Dendritic cell treated with granulocyte-macrophage colony-stimulating factor and Interleukin-4, amounts not matched to agents 40 ng/mL and 50 ng/mL, for 4 days (primary cell): ENCODE results near the gene LEFTY1.

ENCODE experiments used
- H3K27ac Mint-ChIP-seq: one replicate; pipeline ENCODE4 v1.8.0; 2022; ENCODE audit warnings: mild to moderate bottlenecking, mixed read lengths
- H3K27me3 Mint-ChIP-seq: one replicate; pipeline ENCODE4 v1.8.0; 2022; ENCODE audit warnings: mild to moderate bottlenecking, mixed read lengths
- H3K36me3 Mint-ChIP-seq: one replicate; pipeline ENCODE4 v1.8.0; 2022; ENCODE audit warnings: low read depth, mixed read lengths
- H3K4me1 Mint-ChIP-seq: one replicate; pipeline ENCODE4 v1.8.0; 2022; ENCODE audit warnings: low read depth, mixed read lengths
- H3K4me3 Mint-ChIP-seq: one replicate; pipeline ENCODE4 v1.8.0; 2022; ENCODE audit warnings: mild to moderate bottlenecking, moderate library complexity, mixed read lengths
- H3K9me3 Mint-ChIP-seq: one replicate; pipeline ENCODE4 v1.8.0; 2022; ENCODE audit warnings: mixed read lengths
- intact Hi-C: fragments of 100-400 bp; cut with micrococcal nuclease; formaldehyde crosslinking; loops from one replicate; pipeline ENCODE4 v1.15.0; 2022

The LEFTY1 gene

DNA sequence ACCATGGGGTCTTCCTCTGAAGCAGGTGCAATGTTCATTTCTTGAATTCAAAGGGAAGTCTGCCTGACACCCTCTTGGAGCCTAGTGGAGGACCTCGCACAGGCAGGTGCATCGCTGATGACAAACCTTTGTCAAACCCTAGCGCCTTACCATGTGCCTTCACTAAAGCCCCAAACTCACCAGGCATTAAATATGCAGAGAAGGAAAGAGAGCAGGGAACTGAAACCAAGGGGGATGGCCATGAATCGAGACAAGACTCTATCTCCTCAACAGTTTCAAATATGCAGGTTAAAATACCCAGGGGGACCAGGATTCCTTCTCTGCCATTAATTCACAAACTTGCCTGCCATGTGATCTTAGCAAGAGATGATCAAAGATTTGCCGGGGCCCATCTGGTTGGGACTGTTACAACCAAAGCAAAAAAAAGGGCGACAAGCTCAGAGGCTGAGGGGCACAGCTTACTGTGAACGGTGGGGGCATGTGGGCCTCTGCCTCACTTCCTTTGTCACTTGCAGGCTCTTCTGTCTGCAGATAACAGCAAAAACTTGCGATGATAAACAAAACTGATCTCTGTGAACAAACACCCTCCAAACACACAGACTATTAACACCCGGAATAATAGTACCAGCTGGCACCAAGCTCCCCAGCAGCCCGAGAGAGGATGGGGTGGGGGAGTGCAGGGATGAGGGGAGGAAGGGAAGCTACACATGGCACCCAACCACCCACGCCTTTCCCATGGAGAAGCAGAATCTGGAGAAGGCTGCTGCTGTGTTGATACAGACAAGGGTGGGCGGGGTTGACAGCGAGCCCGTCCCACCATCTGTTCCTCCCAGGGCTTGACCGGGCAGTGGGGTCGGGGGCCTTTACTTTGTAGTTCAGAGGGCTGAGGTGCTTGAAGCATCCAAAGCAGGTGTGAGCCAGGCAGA lies 40.7 kb downstream of the LEFTY1 start:
- Mint-ChIP-seq H3K27ac (peak overlapping the region; percentile 58), H3K9me3 (no peaks in the 10 kb centered on the region), H3K4me1 (peaks cover 44% of the 10 kb centered on the region), H3K27me3 (no peaks in the 10 kb centered on the region), H3K36me3 (peaks cover 96% of the 10 kb centered on the region), H3K4me3 (no peak overlapping the region)
- intact Hi-C loops = loop anchor here (5.0 kb wide), 1 partner anchor 71 kb away; the partner anchor contains the start of gene SRP9

DNA sequence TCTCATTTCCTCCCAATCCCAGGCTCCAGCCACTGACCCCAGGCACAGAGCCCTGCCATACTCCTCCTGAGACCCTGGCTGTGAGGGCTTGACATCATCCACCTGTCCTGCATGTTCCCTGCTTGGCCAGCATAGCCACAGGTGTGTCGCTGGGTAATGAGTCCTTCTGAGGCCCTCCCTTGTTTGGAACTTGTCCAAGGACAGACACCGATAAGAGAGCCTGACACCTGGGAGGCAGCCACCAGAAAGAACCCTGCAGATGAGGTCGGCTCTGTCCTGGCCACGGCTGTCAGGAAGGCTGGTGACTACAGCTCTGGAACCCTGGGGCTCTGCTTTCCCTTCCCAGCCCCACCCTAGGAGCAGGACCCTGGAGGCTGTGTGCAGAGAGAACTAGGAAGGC lies 41.3 kb downstream of the LEFTY1 start:
- peaks cover 41% of the 10 kb centered on the region for H3K4me1 Mint-ChIP-seq
- no peaks in the 10 kb centered on the region for H3K9me3 Mint-ChIP-seq
- no peaks in the 10 kb centered on the region for H3K27me3 Mint-ChIP-seq
- H3K4me3 Mint-ChIP-seq = no peak overlapping the region
- peaks cover 96% of the 10 kb centered on the region for H3K36me3 Mint-ChIP-seq
- peak overlapping the region; percentile 58 for H3K27ac Mint-ChIP-seq
- intact Hi-C loops = loop anchor here (5.0 kb wide), 1 partner anchor 70 kb away; the partner anchor contains the start of gene SRP9

DNA sequence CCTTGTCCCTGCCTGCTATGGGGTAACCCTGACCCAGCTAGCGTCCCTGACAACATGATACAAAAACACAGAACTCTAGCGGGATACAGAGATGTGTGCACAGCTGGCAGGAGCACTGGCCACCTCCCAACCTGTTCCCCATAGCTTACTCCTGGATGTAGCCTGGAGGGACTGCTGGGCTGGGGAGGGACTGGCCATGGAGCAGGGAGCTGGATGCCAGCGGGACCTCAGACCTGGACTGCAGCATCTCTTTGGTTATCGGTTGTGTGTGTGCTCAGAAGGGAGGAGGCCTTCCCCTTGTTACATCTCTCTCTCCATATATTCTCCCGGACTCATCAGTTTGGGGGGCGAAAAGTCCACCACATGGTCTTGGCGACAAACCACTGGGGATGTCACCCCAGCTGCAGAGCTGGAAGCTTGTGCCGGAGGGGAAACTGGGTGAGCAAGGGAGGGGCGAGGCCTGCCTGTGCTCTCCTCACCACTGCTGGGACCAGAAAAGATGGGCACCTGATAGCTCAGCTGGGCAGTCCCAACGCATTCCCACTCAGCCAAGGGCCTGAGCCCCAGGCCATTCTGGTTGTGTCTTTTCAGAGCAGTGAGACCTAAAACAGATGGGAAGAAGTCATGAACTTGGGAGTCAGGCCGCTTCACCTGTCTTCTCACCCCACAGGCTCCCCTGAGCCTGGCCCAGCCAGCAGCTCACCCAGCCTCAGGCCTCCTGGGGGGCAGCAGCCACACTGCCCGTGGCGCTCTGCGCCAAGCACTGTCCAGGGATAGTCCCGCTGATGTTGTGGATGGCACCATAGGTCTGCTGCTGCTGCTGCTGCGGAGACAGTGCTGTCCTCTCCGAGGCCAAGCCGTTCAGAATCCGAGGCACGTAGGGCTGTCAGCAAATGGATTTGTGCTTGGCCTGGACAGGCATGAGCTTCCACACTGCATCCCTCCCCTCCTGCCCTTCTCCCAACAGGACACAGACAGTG lies 42.3 kb downstream of the LEFTY1 start:
- intact Hi-C loops = loop anchor here (5.0 kb wide), 1 partner anchor 69 kb away; the partner anchor contains the start of gene SRP9
- peaks cover 95% of the 10 kb centered on the region for H3K36me3 Mint-ChIP-seq
- H3K27ac Mint-ChIP-seq = no peak overlapping the region
- H3K9me3 Mint-ChIP-seq = no peaks in the 10 kb centered on the region
- H3K4me3 Mint-ChIP-seq = no peak overlapping the region
- peaks cover 31% of the 10 kb centered on the region for H3K4me1 Mint-ChIP-seq
- H3K27me3 Mint-ChIP-seq = no peaks in the 10 kb centered on the region

DNA sequence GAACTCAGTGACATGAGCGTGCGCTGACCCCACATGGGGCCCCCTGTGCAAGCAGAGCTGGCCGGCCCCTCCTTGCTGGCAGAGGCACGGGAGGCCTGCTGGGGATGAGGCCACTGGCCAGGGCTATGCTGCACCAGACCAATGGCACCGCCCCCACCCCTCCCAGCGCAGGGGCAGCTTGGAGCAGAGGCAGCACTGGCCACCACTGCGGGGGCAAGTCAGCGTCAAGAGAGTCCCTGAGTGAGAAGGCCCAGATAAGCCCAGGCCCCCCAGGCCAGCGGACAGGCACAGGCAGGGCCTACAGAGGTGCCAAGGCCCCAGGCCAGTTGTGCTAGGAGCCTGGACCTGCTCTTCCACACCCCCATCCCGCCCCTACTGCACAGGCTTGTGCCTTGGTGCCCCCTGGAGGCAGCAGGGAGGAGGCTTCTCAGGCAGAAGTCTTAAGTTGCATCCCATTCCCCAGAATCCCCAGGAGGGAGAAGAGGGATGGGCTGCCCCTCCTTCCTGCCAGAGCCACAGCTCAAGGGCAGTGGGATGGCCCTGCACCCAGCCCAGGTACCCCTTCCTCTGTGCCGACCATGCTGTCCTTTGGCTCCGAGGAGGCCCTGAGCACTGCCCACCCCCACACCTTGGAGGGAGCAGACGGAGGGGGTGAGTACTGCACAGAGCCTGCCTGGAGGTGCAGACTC lies 43.2 kb downstream of the LEFTY1 start:
- H3K36me3 Mint-ChIP-seq = peaks cover 91% of the 10 kb centered on the region
- no peaks in the 10 kb centered on the region for H3K9me3 Mint-ChIP-seq
- H3K27ac Mint-ChIP-seq = no peak overlapping the region
- no peak overlapping the region for H3K4me3 Mint-ChIP-seq
- intact Hi-C loops = loop anchor here (5.0 kb wide), 1 partner anchor 68 kb away; the partner anchor contains the start of gene SRP9
- H3K27me3 Mint-ChIP-seq = no peaks in the 10 kb centered on the region
- peaks cover 31% of the 10 kb centered on the region for H3K4me1 Mint-ChIP-seq

DNA sequence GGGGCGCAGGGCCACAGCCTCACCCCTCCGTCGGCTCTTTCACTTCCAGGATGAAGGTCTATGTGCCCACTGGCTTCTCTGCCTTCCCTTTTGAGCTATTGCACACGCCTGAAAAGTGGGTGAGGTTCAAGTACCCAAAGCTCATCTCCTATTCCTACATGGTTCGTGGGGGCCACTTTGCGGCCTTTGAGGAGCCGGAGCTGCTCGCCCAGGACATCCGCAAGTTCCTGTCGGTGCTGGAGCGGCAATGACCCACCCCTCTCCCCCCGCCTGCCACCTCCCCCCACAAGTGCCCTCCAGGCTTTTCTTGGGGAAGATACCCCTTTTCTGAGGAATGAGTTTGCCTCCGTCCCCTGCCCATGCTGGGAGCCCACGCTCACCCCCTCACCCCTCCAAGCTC lies 43.8 kb downstream of the LEFTY1 start:
- peaks cover 31% of the 10 kb centered on the region for H3K4me1 Mint-ChIP-seq
- H3K27me3 Mint-ChIP-seq = no peaks in the 10 kb centered on the region
- intact Hi-C loops = loop anchor here (5.0 kb wide), 1 partner anchor 68 kb away; the partner anchor contains the start of gene SRP9
- no peak overlapping the region for H3K27ac Mint-ChIP-seq
- no peaks in the 10 kb centered on the region for H3K9me3 Mint-ChIP-seq
- H3K4me3 Mint-ChIP-seq = no peak overlapping the region
- peaks cover 96% of the 10 kb centered on the region for H3K36me3 Mint-ChIP-seq

DNA sequence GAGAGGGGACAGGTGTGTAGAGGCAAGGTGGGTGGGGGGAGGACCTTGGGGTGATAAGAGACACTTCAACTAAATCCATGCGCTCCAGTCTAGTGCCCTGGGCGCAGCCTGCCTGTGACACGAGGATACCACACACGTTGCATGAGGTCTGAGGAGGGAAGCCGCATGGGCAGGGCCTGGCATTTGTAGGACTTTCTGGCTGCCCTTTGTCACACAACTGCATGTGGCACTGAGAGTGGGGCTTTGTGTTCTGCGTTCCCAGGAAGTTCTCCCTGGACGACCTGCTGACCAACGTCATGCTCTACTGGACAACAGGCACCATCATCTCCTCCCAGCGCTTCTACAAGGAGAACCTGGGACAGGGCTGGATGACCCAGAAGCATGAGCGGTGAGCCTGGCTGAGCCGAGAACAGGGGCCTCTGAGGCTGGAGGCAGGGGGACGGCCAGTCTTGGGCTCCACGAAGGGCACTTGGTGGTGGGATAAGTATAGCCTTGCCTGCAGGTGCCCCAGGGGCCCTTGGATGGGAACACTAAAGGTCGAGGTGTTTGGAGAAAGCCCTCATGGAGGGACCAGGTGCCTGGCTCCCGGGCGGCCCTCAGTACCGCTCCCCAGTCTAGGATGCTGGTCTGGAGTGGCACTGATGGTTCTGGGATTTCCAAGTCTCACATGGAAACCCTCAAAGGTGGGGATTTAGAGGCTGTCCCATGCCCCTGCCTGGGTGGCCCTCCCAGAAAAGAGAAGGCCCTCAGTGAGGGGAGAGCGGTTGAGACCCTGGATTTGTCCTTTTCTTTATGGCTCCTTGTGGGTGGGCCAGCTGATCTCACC lies 44.5 kb downstream of the LEFTY1 start:
- Mint-ChIP-seq H3K36me3 (peaks cover 96% of the 10 kb centered on the region), H3K9me3 (no peaks in the 10 kb centered on the region)

DNA sequence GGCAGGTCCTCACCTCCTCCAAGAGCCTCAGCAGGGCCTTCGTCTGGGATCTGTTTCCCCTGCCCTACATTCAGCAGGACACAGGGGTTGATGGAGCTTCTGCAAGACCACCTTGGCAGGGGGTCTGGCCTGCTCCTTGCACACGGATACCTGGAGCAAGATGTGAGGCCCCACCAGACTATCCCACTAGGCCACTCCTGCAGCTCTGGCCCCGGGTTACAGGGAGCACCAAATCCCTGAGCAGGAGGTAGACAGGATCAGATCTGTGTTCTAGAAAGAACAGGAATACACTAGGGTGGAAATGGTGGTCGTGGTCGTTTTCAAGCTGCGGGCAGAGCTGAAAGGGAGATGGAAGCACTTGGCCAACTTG lies 45.5 kb downstream of the LEFTY1 start:
- Mint-ChIP-seq H3K27ac (peak overlapping the region; percentile 23), H3K4me3 (no peak overlapping the region), H3K9me3 (no peaks in the 10 kb centered on the region), H3K36me3 (peaks cover 96% of the 10 kb centered on the region), H3K4me1 (peaks cover 16% of the 10 kb centered on the region), H3K27me3 (no peaks in the 10 kb centered on the region)
- intact Hi-C loops = no loop called here

More for the DNA sequence above, 44.5 kb downstream of the LEFTY1 start:
- Mint-ChIP-seq H3K27ac (peak overlapping the region; percentile 23), H3K4me3 (no peak overlapping the region), H3K27me3 (no peaks in the 10 kb centered on the region), H3K4me1 (peaks cover 26% of the 10 kb centered on the region)
- intact Hi-C loops = loop anchor here (5.0 kb wide), 1 partner anchor 67 kb away; the partner anchor contains the start of gene SRP9

DNA sequence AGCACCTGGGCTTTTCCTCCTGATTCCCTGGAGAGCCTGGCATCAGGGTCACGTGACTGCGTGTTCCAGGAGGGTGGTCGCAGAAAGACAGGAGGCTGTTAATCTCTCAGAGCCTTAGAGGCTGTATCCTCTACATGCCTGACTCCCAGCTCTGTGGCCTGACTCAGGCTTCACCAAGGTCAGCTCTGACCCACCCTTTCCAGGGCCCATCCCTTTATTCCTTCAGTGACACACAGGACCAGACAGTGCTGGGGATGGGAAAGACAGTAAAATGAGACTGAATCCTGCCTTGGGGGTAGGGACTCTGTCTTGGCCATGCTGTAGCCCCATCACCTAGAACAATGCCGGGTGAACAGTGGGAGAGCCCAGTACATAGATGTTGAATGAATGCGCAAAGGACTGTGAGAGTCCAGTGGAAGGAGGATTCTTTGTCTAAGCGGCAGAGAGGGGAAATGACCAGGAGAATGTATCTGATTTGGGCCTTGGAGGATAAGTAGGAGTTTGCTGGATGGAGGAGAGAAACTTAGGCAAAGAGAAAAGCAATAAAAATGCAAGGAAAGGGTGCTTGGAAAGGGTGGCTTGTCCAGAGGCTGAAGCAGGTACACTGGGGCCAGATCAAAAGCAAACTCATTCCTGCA lies 46.0 kb downstream of the LEFTY1 start:
- intact Hi-C loops = no loop called here
- Mint-ChIP-seq H3K27me3 (no peaks in the 10 kb centered on the region), H3K27ac (no peak overlapping the region), H3K4me3 (no peak overlapping the region), H3K4me1 (peaks cover 11% of the 10 kb centered on the region), H3K9me3 (no peaks in the 10 kb centered on the region), H3K36me3 (peaks cover 96% of the 10 kb centered on the region)

DNA sequence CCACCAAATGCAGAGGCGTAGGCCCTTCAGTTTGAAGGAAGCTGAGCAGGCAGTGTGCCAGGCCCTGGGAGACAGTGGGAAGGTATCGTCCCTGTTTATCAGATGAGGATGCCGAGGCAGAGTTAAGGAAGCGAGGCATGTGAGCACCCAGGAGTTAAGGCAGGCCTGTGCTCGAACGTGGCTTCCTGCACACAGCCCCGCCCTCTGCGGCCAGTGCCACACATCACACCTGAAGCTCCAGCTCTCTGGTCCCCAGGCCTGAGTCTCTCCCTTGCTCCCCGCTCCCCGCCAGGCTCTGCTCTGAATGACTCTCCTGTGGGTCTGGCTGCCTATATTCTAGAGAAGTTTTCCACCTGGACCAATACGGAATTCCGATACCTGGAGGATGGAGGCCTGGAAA lies 46.9 kb downstream of the LEFTY1 start:
- no peak overlapping the region for H3K4me3 Mint-ChIP-seq
- intact Hi-C loops = no loop called here
- H3K27ac Mint-ChIP-seq = no peak overlapping the region
- peaks cover 5% of the 10 kb centered on the region for H3K4me1 Mint-ChIP-seq
- H3K9me3 Mint-ChIP-seq = no peaks in the 10 kb centered on the region
- no peaks in the 10 kb centered on the region for H3K27me3 Mint-ChIP-seq
- peaks cover 95% of the 10 kb centered on the region for H3K36me3 Mint-ChIP-seq

DNA sequence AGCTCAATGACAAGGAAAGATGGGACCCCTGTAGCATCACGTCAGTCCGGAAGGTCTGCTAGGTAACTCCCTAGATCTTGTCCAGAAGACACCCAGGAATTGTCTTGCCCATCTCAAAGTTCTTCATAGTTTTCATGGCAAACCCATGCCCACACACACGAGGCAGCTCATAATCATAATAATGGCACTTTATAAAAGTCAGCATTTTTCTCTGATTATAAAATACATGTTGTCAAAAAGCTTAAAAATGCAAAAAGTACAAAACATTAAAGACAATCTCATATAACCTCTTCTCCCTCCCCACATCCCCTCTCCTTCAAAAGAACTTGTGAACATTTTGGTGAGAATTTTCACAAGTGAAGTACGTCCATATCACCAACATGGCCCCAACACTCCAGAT lies 48.2 kb downstream of the LEFTY1 start:
- H3K9me3 Mint-ChIP-seq = no peaks in the 10 kb centered on the region
- peaks cover 6% of the 10 kb centered on the region for H3K4me1 Mint-ChIP-seq
- H3K27ac Mint-ChIP-seq = no peak overlapping the region
- peaks cover 93% of the 10 kb centered on the region for H3K36me3 Mint-ChIP-seq
- H3K27me3 Mint-ChIP-seq = no peaks in the 10 kb centered on the region
- intact Hi-C loops = no loop called here
- no peak overlapping the region for H3K4me3 Mint-ChIP-seq

DNA sequence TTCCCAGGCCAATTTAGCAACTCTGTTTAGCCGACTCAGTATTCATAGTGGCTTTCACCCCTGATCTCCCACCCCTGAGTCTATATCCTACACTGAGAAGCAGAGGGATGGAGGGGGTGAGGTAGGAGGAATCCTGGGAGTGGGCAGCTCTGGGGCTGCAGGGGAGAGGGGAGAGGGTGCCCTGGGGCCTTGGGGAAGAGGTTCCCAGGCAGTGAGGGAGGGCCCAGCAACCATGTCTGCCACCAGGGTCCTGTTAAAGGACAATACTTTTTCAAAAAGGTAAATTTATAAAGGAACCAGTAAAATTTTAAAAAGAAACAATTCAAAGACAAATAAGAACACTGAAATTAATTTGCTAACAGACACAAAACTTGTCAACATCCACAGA lies 48.7 kb downstream of the LEFTY1 start:
- H3K36me3 Mint-ChIP-seq = peaks cover 93% of the 10 kb centered on the region
- no peaks in the 10 kb centered on the region for H3K27me3 Mint-ChIP-seq
- H3K4me3 Mint-ChIP-seq = no peak overlapping the region
- no peaks in the 10 kb centered on the region for H3K9me3 Mint-ChIP-seq
- H3K27ac Mint-ChIP-seq = no peak overlapping the region
- H3K4me1 Mint-ChIP-seq = peaks cover 6% of the 10 kb centered on the region
- intact Hi-C loops = no loop called here

DNA sequence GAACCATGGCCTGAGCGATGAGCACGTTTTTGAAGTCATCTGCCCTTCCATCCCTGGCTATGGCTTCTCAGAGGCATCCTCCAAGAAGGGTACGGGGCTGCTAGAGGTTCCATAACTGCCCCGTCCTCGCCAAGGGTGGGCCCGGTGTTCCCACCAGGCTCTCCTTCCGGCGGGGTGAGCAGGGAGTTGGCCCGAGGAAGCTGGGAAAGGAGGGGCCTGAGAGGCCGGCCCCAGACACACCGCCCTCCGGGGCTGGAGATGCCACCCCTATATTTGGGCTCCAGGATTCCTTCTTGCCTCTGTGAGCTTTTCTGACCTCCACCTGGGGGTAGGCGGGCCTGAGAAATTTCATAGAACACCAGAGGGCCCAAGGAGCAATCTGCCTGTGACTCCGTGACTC lies 50.2 kb downstream of the LEFTY1 start:
- Mint-ChIP-seq H3K4me1 (peaks cover 6% of the 10 kb centered on the region), H3K27ac (no peak overlapping the region), H3K9me3 (no peaks in the 10 kb centered on the region), H3K27me3 (no peaks in the 10 kb centered on the region), H3K4me3 (no peak overlapping the region), H3K36me3 (peaks cover 93% of the 10 kb centered on the region)
- intact Hi-C loops = no loop called here
